Omental fat pad (tissue), 4 donors: ENCODE results near the gene ZBTB33. TPM values are rescaled to one million over a fixed set of nuclear protein-coding genes. Genes with fewer than 3 reads are reported as not detected.
A peak's percentile ranks its signal among the peaks of the same experiment; 100 is the strongest.

ENCODE experiments used
- ATAC-seq: fragments of 150-250 bp; one replicate; pipeline ENCODE4 v1.9.1; 2016; ENCODE audit warnings: mild to moderate bottlenecking, moderate library complexity; ENCODE audit not compliant: low FRiP score
- DNase-seq: peaks from one replicate; pipeline ENCODE4 v3.0.0-alpha.2; 2019; ENCODE audit warnings: low spot score
- total RNA-seq, 4 donors: library from RNA; depleted of rRNA; stranded (reverse); fragments of >200 nt; gene quantifications; one replicate each; pipeline ENCODE4 v1.1.0, GENCODE V29; 2016
- TF ChIP-seq, protein P1 (sequence below), 3 donors: fragments of 450-650 bp; IDR thresholded peaks; one replicate each; pipeline ENCODE4 v1.5.1; 2016 to 2017; ENCODE audit warnings: antibody characterized with exemption in 3 of 3, mild to moderate bottlenecking in 3 of 3, moderate library complexity in 2 of 3

The ZBTB33 gene, protein sequence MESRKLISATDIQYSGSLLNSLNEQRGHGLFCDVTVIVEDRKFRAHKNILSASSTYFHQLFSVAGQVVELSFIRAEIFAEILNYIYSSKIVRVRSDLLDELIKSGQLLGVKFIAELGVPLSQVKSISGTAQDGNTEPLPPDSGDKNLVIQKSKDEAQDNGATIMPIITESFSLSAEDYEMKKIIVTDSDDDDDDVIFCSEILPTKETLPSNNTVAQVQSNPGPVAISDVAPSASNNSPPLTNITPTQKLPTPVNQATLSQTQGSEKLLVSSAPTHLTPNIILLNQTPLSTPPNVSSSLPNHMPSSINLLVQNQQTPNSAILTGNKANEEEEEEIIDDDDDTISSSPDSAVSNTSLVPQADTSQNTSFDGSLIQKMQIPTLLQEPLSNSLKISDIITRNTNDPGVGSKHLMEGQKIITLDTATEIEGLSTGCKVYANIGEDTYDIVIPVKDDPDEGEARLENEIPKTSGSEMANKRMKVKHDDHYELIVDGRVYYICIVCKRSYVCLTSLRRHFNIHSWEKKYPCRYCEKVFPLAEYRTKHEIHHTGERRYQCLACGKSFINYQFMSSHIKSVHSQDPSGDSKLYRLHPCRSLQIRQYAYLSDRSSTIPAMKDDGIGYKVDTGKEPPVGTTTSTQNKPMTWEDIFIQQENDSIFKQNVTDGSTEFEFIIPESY
- 10 to 100 TPM; 10.9 to 19.7 (median 11.5) TPM for total RNA-seq

DNA sequence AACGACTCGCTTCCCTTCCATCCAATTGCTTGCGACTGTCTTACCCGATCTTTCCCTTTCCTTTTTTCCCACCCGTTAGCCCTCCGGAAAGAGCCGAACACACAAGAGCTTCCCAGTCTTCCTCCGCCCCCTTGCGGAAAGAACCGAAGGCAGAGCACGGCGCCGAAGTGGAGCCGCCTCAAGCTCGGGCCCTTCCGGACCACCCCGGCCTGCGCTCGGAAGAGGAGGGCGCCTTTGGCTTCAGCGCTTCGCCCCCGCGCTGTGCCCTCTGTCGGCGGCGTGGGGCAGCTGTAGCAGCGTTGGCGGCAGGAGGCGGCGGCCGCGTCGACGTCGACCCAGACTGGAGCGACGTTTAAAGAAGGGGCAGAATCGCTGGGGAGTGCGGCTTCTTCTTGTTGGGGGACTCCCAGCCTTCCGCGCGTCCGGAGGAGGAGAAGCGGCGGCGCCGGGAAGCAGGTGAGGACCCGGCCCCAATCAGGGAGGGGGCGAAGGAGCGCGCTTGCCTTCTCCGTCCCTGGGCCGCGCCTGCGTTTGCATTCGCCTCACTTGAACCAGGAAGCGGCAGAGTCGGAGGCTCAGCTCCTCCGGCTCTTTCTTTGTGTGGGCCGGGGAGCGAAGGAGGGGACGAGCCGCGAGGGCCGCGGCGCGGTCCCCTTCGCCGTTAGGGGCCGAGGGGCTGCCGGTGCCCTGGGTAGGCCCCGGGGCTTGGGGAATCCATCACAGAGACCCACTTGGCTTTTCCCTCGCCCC, at the start of gene ZBTB33:
TSS of gene ZBTB33 (plus strand) at position 291 of the 750 bp plus-strand sequence. CDS start 2,604 bp downstream, outside the sequence.
- ATAC-seq (peak; percentile 99), DNase-seq (peak; percentile 36)
- TF ChIP-seq, protein P1, sequence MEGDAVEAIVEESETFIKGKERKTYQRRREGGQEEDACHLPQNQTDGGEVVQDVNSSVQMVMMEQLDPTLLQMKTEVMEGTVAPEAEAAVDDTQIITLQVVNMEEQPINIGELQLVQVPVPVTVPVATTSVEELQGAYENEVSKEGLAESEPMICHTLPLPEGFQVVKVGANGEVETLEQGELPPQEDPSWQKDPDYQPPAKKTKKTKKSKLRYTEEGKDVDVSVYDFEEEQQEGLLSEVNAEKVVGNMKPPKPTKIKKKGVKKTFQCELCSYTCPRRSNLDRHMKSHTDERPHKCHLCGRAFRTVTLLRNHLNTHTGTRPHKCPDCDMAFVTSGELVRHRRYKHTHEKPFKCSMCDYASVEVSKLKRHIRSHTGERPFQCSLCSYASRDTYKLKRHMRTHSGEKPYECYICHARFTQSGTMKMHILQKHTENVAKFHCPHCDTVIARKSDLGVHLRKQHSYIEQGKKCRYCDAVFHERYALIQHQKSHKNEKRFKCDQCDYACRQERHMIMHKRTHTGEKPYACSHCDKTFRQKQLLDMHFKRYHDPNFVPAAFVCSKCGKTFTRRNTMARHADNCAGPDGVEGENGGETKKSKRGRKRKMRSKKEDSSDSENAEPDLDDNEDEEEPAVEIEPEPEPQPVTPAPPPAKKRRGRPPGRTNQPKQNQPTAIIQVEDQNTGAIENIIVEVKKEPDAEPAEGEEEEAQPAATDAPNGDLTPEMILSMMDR (IDR thresholded peaks at IDR 0.05): peak in 1 of 3 donors; percentile 12

DNA sequence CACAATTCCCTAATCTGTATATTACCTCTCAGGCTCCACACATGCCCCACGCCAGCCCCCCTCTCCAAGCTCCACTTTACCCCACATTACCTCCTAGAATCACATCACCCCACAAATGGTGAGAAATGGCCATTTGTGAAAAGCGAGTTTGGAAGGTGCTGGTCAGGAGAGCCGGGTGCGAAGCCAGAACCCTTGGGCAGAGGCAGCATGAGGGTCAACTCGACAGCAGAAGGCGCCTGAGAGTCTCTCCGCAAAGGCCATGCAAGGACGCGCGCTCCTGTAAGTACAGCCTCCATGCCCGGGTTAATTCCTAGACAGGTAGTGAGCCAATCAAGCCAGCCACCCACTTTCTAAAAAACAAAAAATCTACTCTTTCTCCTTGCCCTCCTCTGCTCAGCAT, 49.8 kb upstream of the ZBTB33 start:
- ATAC-seq (no peak), DNase-seq (no peak)
- TF ChIP-seq, protein P1 (IDR thresholded peaks at IDR 0.05): no peak

DNA sequence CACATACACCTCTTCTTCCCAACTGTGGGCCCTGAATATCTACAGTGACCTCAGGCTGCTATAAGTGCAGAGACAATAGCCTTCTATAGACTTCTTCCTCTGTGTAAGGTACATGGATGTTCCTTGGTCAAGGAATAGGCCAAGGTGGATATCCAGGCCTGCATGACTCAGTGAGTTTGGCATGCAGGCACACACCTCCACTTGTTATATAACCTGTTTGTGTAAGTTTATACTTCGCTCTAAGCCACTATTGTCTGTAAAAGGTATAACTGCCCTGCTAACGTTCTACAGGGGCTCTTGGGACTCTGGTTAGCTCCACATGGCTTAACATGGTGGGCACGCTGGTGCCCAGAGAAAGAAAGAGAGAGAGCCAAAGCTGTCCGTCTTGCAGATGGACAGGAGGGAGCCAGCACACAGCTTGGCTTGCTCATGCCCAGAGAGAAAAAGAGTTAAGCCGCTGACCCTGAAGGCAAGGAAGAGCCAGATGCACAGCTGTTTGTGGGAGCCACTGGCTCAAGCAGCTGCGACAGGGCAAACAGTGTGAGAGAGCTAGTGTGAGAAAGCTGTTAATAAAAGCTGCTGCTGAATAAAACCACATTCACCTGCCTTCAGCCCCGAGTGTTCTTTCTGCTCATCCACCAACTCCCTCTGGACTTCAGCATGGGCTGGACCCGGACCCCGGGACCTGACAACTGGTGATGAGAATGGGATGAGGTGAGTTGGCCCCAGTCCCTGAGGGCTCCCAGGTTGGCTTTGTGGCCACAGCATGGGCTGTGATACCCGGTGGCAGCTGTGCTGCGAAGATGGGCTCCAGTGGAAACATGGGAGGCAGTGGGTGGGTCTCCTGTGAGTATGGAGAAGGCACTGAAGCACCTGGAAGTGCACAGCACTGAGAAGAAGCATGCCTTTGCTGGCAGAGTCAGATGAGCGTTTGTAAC, 44.5 kb upstream of the ZBTB33 start:
- TF ChIP-seq, protein P1 (IDR thresholded peaks at IDR 0.05): no peak
- DNase-seq (no peak), ATAC-seq (no peak)

DNA sequence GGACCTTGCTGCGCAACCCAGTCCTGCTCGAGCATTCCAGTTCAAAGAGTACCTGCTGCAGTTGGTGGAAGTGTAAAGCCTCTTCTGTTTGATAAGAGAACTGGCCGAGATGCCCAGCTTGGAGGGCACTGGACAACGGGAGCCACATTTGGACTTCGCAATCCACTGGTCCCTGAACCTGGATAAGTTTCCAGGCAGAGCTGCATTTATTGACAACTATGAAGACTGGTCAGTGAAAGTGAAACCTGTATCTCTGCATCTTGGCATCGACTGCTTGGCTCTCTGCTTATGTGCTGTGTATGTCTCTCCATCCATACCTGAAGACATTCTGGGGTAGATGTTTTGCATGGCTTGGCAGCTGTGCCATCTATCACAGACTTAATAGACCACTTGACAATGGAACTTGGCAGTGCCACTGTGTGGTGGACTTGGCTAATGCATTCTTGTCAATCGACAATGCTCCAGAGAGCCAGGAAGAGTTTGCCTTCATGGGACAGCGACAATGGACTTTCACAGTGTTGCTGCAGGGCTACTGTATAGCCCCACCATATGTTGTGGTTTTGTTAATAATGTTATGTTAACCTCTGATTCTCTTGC, 43.5 kb upstream of the ZBTB33 start:
- ATAC-seq (no peak), DNase-seq (no peak)
- TF ChIP-seq, protein P1 (IDR thresholded peaks at IDR 0.05): no peak

DNA sequence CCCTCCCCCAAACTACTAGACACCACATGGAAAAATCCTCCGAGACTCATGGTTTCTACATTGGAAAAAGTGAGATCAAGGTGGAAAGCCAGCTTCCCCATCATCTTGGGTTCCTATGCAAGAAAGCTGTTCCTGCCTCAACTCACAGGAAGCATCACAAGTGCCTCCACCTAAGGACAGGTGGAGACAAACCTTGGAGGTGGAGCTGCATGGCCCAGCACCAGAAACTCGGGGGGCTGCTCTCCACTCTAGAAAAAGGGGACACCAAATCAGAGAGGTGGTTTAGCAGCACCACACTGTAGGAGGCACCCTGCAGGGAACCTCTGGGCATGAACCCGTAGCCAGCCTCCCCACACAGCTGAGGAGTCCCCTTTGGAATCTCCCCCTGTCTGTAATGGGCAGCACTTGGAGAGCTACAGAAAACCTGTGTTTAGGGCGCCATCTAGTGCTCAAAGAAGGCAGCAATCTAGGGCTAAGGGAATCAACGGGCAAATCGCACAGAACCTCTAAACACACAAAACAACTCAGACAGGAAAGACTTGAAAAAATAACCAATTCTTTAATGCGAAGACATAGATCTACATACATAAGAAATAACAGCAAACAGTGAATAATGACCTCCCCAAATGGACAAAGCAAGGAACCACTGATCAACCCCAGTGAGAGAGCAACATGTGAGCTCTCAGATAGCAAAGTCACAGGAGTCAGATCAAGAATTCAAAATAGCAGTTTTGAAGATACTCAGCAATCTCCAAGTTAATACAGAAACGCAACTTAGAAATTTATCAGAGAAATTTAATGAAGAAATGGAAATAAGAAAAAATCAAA, 37.0 kb upstream of the ZBTB33 start:
- peak; percentile 76 for ATAC-seq
- TF ChIP-seq, protein P1 (IDR thresholded peaks at IDR 0.05): no peak
- DNase-seq: no peak
